ENCODE data around the gene PCNX3.
A peak's percentile ranks its signal among the peaks of the same experiment; 100 is the strongest.

PCNX3 gene

DNA sequence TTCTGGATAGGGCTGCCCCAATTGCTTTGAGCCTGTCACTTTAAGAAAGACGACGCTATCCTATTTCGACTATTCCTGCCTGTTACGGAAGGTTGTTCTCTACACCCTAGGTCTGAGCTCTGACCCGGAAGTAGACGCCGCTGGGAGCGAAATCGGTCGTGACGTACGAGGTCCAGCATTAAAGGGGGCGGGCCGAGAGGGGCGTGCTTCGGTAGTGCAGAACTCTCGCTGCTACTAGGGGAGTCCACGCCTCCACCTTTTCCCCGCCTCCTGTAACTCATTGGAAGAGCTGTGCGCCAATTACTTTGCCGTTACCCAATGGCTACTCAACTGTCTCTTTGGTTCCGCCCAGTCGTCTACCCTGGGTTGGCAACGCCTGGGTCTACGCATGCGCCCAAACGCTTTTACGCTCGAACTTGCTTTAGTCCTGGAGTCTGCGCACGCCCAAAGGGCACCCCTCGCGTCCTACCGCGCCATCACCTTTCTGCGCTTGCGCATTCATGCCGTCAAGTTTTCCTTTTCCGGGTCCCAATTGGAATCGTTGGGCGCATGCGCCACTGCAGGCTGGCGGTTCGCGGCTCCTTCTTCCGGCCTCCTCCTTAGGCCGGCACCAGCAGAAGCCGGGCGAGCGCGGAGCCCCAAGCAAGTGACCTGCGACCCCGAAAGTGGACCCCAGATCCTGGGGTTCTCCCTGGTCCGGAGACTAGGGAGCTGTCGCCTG, at the start of gene PCNX3:
TSS of gene PCNX3 (plus strand) at position 548 of the 721 bp plus-strand sequence. CDS start 536 bp downstream, outside the sequence.
- TF ChIP-seq, protein P1, sequence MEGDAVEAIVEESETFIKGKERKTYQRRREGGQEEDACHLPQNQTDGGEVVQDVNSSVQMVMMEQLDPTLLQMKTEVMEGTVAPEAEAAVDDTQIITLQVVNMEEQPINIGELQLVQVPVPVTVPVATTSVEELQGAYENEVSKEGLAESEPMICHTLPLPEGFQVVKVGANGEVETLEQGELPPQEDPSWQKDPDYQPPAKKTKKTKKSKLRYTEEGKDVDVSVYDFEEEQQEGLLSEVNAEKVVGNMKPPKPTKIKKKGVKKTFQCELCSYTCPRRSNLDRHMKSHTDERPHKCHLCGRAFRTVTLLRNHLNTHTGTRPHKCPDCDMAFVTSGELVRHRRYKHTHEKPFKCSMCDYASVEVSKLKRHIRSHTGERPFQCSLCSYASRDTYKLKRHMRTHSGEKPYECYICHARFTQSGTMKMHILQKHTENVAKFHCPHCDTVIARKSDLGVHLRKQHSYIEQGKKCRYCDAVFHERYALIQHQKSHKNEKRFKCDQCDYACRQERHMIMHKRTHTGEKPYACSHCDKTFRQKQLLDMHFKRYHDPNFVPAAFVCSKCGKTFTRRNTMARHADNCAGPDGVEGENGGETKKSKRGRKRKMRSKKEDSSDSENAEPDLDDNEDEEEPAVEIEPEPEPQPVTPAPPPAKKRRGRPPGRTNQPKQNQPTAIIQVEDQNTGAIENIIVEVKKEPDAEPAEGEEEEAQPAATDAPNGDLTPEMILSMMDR (conservative IDR thresholded peaks at IDR 0.05; ENCODE audit: low read depth, low read length): no peak
- H3K4me3 ChIP-seq (ENCODE audit: low read depth, low read length): peak within 1 kb of the TSS; percentile 97
- DNase-seq (ENCODE audit: low read depth): peak; percentile 100

DNA sequence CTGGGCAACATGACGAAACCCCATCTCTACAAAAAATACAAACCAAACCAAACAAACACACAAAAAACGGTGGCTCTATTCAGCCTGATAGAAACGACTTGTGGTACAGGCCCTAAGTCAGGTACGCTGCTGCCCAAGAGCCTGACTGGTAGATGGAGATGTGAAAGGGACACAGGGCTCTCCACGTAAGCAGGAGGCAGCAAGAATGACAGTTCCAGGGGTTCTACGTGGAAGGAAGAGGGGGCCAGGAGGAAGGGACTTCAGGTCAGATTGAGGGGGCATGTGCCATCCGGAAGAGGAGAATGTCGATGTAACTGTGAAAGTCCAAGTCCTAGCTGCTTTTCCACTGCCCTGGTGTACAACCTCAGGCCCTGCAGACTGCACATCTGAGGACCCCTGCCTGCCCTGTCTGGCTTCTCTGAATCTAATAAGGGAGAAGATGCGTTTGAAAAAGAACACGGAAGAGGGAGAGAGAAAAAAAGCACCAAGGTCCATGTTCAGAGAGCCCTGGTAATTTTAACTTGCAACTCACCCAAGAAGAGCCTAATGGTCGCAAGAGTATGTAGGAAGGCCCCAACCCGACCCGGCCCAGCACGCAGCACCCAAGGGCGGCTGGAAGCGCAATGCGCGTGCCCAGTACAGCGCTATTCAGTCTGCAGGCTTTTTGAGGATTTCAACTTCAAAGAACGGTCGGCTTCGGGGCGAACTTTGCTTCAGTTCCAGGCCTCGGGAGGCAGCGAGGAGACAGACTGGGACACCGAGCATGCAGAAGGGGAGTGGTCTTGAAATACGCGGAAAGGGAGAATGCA, 46.2 kb upstream of the PCNX3 start:
- TF ChIP-seq, protein P1 (conservative IDR thresholded peaks at IDR 0.05; ENCODE audit: low read depth, low read length): no peak
- no peak for DNase-seq (ENCODE audit: low read depth)
- H3K4me3 ChIP-seq (ENCODE audit: low read depth, low read length): peak overlapping the region; percentile 93

DNA sequence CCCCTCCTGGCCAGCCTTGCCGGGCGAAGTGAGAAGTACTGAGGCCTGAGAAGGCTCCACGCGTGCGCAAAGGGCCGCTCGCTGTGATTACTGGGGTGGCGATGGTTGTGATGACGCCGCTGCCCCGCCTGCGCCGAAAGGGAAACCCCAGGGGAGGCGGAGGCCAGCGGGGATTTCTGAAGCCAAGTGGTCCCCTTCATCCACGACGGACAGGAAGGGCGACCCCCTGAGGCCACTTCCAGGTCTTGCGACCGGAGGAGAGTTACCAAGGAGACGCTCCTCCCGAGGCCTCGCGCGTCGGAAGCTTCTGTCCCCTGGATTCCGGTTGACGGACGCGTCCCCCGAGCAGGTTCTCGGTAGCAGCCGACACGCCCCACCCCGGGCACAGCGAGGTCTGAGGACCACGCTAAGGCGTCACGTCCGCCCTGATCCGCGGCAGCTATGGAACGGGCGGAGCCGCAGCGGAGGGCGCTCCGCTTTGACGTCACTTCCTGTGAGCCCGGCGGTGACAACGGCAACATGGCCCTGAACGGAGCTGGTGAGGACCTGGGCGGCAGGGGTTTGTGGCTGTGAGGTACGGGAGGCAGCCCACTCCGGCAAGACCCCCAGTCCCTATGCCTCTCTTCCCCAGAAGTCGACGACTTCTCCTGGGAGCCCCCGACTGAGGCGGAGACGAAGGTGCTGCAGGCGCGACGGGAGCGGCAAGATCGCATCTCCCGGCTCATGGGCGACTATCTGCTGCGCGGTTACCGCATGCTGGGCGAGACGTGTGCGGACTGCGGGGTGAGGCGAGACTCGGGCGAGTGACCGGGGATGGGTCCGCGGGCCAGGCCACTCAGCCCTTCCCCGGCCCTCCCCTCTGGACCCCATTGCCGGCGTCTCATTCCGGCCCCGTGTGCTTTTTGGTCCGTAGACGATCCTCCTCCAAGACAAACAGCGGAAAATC, 45.3 kb upstream of the PCNX3 start, which contains the start of gene ZNRD2:
TSS of gene ZNRD2 (plus strand) at position 505 of the 946 bp plus-strand sequence. CDS start at position 520, 15 bp downstream.
- TF ChIP-seq, protein P1 (conservative IDR thresholded peaks at IDR 0.05; ENCODE audit: low read depth, low read length): peak; percentile 42
- peak; percentile 99 for DNase-seq (ENCODE audit: low read depth)
- peak within 1 kb of the TSS; percentile 93 for H3K4me3 ChIP-seq (ENCODE audit: low read depth, low read length)

DNA sequence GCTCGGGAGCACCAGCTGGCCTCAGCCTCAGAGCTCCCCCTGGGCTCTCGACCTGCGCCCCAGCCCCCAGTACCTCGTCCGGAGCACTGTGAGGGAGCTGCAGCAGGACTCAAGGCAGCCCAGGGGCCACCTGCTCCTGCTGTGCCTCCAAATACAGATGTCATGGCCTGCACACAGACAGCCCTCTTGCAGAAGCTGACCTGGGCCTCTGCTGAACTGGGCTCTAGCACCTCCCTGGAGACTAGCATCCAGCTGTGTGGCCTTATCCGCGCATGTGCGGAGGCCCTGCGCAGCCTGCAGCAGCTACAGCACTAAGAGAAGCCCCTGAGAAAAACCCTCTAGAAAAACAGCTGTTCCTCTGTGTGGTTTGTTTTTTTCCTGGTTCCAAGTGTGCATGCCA, 44.2 kb upstream of the PCNX3 start:
- TF ChIP-seq, protein P1 (conservative IDR thresholded peaks at IDR 0.05; ENCODE audit: low read depth, low read length): no peak
- no peak for DNase-seq (ENCODE audit: low read depth)
- H3K4me3 ChIP-seq (ENCODE audit: low read depth, low read length): peak overlapping the region; percentile 93

DNA sequence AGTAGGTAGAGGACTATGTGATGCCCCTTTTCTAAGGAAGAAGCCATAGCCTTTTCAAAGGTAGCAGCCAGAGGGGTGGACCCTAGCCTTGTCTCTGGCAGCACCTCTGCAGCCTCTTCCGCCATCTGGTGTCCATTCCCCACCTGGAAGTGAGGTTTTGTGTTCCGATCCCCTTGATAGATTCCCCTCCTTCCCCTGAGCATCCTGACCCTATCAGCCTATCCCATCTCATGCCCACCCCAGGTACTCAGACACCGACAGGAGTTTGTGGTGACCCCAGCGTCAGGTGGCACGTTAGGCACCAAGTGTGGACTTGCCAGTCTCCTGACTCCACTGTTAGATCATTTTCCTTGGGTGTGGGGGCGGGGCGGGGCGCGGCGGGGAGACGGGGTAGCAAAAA, 43.6 kb upstream of the PCNX3 start:
- peak overlapping the region; percentile 93 for H3K4me3 ChIP-seq (ENCODE audit: low read depth, low read length)
- TF ChIP-seq, protein P1 (conservative IDR thresholded peaks at IDR 0.05; ENCODE audit: low read depth, low read length): peak; percentile 71
- peak; percentile 70 for DNase-seq (ENCODE audit: low read depth)

DNA sequence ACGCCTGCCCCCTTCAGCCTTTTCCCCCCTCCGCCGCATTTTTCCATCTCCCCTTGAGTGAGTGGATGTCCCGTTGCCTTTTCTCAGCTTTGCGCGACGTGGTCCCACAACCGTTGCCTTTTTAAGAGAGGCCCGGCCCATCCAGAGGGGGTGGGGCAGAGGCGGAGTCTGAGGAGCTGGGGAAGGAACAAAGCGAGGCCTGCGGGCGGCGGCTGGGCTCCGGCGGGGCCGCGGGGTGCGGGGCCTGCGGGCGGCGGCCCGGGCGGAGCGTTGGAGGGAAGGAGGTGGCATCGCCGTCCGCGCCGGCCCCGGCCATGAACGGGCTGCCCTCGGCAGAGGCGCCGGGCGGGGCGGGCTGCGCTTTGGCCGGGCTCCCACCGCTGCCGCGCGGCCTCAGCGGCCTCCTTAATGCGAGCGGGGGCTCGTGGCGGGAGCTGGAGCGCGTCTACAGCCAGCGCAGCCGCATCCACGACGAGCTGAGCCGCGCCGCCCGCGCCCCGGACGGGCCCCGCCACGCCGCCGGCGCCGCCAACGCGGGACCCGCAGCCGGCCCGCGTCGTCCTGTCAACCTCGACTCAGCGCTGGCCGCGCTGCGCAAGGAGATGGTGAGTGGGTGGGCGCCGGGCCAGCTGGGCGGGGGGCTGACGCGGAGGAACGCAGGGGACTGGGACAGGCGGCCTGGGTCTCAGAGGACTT, 43.1 kb upstream of the PCNX3 start, which contains the start of gene FAM89B:
TSS of gene FAM89B (plus strand) at position 183 of the 696 bp plus-strand sequence. CDS start at position 315, 132 bp downstream.
- DNase-seq (ENCODE audit: low read depth): peak; percentile 86
- TF ChIP-seq, protein P1 (conservative IDR thresholded peaks at IDR 0.05; ENCODE audit: low read depth, low read length): no peak
- peak within 1 kb of the TSS; percentile 93 for H3K4me3 ChIP-seq (ENCODE audit: low read depth, low read length)

Data from choroid plexus epithelial cell (primary cell).